OCI-LY7 (cell line): ENCODE data around the gene CD3G.

ENCODE experiments used
- CTCF ChIP-seq: fragments of 200-600 bp; sonication (generic); conservative IDR thresholded peaks from 2 replicates; pipeline ENCODE4 v1.5.1; 2014; ENCODE audit warnings: mild to moderate bottlenecking, antibody characterized with exemption, low read length, moderate library complexity, mixed read lengths
- EZH2phosphoT487 ChIP-seq: fragments of 200-600 bp; sonication (generic); IDR thresholded peaks from 2 replicates; pipeline ENCODE4 v1.6.1; 2018; ENCODE audit warnings: low read depth, borderline replicate concordance, mild to moderate bottlenecking, mixed run types, antibody characterized with exemption, low read length, moderate library complexity, mixed read lengths

GRCh38 chr11:118401880-118402590 is 57.9 kb downstream of the CD3G start:
- TF ChIP-seq CTCF = no peak
- no peak for TF ChIP-seq EZH2phosphoT487
